GM18505 (cell line): ENCODE measurements around the gene IQSEC1.

Experiments
- ATAC-seq: cut with Tn5 transposase; IDR thresholded peaks from one replicate; pipeline ENCODE4 v1.9.1; 2021; ENCODE audit not compliant: unreplicated experiment
- POLR2A ChIP-seq: IDR thresholded peaks from 4 replicates; pipeline ENCODE4 v1.6.1; 2011; ENCODE audit warnings: borderline replicate concordance; ENCODE audit not compliant: insufficient read depth, insufficient read length; ENCODE audit errors: extremely low read depth

IQSEC1 gene

DNA sequence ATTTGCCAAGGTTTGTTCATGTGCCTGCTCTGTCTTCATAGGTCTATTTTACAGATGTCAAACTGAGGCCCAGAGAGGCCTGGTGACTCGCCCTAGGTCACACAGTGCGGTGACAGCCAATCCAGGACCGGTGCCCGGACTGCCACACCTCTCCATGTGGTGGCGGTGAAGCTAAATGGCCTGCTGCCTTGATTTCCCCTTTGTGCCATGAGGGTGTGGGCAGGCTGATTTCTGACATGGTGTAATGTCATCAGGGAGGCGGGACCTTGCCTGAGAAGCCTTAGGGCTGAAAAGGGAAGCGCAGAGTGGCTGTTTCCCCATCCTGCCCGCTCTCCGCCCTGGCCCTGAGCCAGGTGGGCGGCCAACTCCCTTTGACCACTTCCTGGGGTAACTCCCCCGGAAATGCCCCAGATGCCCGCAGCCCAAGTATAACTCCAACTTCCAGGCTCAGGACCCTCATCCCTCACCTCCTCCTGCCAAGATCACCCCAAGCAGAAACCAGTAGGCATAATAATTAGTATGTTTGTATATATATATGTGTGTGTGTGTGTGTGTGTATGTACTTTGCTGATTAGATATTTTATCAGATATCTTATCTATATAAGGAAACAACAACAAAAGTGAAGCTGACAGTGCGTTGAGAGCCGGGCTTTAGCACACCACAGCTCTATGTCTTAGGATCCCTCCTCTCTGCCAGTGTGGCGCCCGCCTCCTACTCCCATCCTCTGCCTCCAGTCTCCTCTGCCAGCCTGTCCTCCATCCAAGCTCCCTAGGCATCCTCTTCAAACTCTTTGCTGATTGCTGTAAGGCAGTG, 63.9 kb downstream of the IQSEC1 start:
- peak; percentile 44 for TF ChIP-seq POLR2A
- no peak for ATAC-seq

DNA sequence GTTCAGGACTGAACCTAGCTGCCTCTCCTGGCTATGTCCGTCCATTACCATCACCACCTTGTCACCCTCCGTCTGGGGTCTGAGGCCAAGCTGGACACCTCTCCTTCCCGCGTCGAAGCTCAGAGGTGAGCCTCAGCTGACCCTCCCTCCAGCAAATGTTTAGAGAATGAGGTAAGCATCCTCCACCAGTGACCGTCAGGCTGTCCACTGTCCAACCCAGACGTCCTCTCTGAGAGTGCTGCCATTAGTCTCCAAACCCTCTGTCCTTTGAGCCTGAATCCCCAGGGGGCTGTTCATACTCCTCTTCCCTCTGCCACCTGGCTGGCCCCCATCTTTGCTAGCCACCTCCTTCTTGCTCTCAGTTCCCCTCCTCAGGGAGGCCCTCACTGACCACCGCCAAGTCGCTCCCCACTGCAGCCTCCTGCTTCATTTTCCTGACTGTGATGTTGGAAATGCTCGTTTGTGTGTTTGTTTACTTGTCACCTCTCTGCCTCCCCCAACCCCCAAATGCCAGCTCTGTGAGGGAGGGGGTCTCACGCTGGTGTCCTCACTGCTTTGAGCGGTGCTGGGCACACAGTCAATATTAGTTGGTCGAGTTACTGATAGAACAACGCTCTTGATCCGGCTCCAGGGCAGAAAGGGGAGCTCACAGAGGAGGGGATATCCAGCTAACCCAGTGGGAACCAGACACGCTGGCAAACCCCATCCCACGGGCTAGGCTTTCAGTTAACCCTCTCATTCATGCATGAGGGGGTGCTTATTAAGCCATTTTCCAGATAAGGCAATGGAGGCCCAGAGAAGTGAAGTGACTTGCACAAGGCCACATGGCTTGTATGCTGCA, 64.9 kb downstream of the IQSEC1 start:
- no peak for TF ChIP-seq POLR2A
- no peak for ATAC-seq

DNA sequence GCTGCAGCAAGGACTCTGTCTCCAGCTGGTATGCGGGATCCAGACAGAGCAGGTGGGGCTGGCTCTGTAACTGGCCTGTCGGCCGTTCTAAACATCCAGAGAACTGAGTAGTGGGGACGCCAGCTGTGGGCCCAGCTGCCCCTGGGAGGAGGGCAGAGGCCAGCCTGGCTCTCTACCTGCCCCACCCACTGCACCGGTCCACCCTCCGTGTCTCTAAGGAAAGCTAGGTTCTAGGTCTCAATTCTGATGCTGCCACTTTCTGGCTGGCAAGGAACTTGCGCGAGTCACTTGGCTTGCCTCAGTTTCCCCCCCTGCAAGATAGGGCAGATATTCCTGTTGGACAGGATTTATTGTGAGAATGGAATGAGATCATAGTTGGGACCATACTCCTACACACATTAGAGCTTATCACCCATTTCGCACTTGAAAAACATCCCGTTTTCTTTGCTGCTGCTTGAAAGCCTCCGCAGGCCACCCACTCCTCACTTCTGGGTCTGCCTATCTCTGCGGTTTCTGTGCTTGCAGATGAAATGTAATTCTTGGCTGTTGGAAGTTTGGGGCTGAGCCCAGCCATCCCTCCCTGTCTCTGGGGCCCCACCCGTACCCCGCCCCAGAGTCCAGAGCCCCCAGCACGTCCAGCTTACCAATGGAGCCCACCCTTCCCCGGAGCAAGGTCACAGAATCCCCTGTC, 65.8 kb downstream of the IQSEC1 start:
- no peak for TF ChIP-seq POLR2A
- ATAC-seq, result no peak

DNA sequence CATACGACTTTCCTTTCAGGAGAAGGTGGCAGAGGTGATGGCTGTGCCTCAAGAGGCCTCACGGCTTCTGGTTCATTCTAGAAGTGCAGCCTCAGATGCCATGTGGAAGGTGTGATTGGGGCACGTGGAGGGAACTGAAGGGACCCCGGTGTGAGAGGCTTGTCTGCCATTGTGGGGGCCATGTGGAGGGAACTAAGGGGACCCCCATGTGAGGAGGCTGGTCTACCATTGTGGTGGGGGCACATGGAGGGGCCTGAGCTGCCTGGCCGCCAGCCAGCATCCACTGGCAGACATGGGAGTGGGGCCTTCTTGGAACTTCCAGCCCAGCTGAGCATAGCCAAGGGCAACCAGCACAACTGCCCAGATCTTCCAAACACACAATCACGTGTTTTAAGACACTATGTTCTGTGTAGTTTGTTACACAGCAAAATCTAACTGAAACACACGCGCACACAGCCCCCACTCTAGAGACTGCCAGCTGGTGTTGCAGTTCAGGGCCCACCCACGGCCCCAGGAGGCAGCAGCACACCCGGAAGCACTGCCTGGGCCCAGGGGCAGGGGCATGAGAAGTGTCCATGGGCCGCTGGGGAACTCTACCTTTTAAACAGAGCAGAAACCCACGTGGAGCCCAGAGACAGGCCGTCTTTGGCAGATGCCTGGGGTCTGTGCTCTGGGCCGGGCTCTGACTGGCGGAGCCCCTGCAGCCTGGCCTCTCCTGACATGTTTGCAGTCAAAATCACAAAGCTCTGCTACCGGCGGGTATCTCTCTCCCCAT, 66.8 kb downstream of the IQSEC1 start:
- TF ChIP-seq POLR2A, result no peak
- no peak for ATAC-seq

DNA sequence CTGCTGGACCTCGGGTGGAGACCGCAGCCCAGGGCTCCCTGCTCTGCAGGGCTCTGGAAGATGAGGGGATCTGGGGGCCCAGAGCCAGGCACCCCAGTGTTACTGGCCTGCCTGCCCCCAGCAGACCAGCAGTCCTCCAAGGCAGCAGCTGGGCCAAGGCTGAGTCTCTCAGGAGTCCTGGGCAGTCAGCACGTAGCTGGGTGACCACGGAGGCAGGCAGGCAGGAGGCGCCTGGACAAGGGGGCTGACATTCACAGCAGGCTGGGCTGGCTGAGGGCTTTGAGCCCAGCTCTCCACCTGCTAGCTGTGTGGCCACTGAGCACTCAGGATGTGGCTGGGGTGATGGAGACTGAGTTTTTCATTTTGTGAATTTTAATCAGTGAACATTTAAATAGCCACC, 67.9 kb downstream of the IQSEC1 start:
- no peak for ATAC-seq
- no peak for TF ChIP-seq POLR2A

DNA sequence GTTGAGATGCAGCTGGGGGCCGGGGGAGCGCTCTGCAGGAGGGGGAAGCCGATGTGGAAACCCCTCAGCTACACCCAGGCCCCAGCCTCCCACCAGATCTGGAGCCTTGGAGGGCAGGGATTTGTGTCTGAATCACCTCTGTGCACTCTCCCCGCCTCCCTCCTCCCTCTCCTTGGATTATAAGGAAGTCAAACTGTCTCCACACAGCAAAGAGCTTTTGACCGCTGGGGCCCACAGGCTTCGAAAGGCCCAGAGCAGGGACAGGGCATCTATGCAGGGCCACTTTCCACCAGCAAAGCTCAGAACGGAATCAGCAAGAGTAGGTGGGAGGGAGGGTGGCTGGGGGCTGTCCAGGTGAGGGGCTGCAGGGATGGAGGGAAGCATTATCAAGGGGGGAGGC, 68.9 kb downstream of the IQSEC1 start:
- ATAC-seq, result no peak
- no peak for TF ChIP-seq POLR2A

DNA sequence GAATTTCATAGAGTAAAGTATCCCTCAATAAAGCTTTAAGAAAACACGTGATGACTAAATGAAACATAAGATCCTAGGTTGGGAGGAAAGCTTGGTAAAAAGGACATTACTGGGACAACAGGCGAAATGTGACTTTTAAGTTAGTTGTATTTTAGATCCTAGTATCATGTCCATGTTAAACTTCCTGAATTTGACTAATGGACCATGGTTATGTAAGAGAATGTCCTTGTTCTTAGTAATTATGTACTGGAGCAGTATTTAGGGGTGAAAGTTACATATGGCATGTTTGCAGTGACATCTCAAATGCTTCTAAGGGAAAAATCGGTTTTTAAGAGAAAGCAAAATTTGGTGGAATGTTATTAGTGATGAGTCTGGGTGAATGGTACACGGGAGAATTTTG, 69.6 kb downstream of the IQSEC1 start:
- ATAC-seq, result no peak
- TF ChIP-seq POLR2A, result no peak

DNA sequence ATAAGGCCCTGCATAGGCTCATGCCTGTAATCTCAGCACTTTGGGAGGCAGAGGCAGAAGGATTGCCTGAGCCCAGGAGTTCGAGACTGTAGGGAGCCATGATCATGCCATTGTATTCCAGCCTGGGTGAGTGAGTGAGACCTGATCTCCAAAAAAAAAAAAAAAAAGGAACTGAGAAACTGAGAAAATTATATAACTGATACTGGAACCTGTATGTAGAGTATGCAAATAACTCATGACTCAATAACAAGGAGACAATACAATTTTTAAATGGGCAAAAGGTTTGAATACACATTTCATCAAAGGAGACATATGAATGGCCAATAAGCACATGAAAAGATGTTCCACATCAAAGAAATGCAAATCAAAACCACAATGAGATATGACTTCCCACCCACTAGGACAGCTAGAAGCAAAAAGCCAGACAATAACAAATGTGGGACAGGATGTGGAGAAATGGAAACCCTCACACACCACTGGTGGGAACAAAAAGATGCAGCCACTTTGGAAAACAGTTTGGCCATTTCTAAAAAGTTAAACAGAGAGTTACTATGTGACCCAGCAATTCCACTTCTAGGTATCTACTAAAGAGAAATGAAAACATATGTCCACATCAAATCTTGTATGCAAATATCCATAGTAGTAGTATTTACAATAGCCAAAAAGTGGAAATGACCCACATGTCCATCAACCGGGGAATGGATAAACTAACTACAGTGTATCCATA, 70.7 kb downstream of the IQSEC1 start:
- TF ChIP-seq POLR2A, result no peak
- ATAC-seq, result peak; percentile 67

DNA sequence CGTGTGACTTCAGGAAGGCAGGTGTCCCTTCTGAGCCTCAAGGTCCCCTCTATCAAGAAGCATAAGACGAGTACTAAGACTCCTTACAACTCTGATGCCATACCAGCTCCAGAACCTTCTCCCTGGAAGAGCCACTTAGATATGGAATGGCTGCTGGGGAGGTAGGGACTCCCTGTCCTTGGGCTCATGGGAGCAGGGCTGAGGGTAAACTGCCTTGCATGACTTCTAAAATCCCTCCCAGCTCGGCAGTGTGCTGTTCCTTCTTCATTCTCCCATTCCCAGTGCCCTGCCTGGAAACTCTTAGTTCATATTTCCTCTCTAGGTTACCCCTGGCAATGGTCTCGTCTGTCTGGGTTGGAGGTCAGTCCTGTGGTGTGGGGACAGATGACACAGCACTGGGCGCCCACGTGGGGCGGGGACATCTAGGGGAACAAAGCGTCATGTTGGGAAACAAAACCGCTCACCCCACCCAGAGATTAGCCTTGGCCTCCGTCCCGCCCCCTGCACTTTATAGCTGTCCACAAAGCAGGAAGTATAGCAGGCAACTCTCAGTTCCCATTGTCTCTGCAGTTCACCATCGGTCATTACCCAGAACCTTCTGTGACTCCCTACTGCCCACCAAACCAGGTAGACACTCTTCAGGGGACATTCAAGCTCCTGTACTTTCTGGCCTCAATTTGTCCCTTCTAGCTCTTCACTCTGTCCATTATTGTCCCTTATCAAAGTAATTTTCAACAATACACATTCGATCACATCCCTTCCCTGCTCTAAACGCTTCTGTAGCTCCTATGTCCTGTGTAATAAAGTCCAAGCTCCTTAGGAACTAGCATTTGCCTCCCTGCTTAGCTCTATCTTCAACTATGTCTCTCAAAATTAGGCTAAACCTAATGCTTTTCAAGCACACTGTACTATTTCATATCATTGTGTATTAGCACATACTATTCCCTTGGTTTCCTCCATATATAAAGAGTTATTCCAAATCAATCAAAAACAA, 73.8 kb downstream of the IQSEC1 start:
- ATAC-seq, result no peak
- peak; percentile 31 for TF ChIP-seq POLR2A

DNA sequence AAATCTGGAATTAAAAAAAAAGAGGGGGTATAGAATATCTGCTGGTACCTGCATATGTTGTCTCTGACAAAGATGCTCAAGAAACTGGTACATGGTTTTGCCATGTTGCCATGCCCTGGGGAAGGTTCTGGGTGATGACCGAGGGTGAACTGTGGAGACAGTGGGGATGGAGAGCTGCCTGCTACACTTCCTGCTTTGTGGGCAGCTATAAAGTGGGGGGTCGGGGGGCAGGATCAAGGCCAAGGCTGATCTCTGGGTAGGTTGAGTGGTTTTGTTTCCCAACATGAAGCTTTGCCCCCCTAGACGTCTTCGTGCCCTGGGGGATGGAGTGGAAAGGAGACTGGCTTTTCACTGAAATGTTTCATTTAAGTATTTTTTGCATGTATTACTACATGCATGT, 74.6 kb downstream of the IQSEC1 start:
- no peak for ATAC-seq
- no peak for TF ChIP-seq POLR2A

DNA sequence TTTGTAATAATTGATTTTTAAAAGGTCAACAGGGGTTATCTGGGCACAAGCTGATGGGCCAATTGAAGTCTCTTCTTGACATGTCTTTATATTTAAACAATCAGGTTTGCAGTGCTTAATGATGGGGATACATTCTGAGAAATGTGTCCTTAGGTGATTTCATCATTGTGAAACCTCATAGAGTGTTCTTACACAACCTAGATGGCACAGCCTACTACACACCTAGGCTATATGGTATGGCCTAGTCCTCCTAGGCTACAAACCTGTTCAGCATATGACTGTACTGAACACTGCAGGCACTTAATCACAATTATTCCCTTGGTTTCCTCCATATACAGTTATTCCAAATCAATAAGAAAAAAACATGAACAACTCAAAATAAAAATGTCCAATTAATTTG, 75.8 kb downstream of the IQSEC1 start:
- TF ChIP-seq POLR2A, result no peak
- no peak for ATAC-seq

DNA sequence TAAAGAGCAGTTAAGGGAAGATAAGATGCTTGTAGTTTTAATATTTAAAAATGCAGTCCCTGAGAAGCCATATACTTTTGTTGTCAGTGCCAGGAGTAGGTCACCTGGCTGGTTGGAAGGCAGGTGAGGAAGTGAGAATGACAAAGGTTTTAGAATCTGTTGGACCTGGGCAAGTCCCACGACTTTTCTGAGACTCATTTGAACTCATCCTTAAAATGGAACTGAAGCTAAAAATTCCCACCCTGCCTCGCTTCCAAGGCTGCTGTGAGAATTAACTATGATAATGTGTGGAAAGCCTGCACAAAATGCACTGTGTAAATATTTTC, 77.1 kb downstream of the IQSEC1 start:
- ATAC-seq, result no peak
- TF ChIP-seq POLR2A, result no peak
